Measurements from ENCODE around the gene SLC36A3.
"Not testable (repeated sequence)": the region's sequence is repeated elsewhere in the genome, so short reads cannot be mapped to it uniquely, and the experiment has no call there.

SLC36A3 gene

GRCh38 chr5:151303666-151304065 lies at the start of gene SLC36A3:
Gene SLC36A3 (minus strand): TSS chr5:151303766. CDS start chr5:151303354, 412 bp downstream.
- DNase-seq = no peak

DNA sequence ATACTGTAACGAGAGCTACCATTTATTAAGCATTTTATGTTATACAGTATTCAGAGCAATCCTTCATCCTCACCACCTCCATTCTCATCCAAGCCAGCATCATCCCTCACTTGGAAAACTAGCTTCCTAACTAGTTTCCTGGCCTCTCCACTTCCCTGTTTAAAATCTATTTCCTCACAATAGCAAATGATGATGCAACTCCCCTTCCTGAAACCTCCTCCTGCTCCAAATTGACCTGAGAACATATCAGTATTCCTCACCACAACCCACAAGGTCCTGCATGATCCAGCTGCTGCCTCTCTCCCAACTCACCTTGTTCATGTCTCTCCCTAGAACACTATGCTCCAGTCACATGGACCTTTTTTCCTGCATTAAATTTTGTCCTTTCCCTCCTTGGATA lies 48.1 kb upstream of the SLC36A3 start:
- no peak for DNase-seq

- DNase-seq = no peak
Measured at GRCh38 chr5:151348789-151349188, 45.2 kb upstream of the SLC36A3 start.

DNA sequence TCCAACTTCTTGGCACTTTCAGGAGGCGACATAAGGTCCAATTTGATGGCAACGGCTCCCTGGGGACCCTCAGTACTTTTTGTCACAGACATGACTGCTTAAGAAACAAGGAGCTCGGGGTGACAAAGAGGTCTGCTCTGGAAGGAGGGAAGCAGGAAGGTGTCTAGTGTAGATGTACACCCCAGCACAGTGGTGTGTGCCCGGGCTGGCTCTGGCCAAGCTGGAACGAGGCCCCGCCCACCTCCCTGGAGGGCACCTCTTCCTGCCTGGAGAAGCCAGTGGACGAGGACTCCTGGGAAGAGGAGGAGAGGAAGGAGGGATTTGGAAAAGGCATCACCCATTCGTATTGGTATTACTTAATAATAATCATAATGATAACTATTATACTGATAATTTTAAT lies 43.8 kb upstream of the SLC36A3 start, which contains the start of gene SLC36A2:
SLC36A2 (minus strand) TSS at position 191 of the 400 bp plus-strand sequence; CDS start at position 92, 99 bp downstream.
- no peak for DNase-seq

DNA sequence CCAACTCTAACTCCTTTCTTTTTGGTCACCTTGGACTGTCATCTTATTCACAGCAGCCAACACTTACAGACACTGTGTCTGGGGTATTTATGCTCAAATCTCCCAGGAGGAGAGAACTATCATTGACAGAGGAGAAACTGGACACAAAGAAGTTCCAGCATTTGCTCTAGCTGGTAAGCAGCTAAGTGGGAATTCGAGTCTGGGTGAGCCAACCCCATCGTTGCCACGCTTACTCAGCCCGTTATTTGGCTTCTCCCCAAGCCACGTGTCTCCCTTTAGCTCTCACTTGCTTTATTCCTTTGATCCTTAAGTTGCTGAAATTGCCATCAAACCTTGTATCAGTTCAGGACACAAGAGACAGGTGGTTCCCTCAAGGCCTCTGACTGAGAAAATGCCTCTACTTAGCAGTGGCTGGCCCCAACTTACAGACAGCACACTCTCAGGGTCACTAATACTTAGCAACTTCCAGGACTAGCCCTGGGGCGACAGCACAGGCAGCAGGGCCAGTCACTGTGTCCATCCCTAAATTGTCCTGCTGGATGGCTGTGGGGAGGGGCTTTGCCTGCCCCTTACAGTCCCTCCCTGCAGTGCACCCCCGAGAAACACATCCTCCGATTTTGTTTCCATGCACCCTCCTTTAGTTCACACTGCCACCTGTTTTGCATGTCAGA lies 42.4 kb upstream of the SLC36A3 start:
- no peak for DNase-seq

- DNase-seq = no peak
Measured at GRCh38 chr5:151345187-151345807, 41.7 kb upstream of the SLC36A3 start.

- no peak for DNase-seq
Measured at GRCh38 chr5:151344088-151344487, 40.5 kb upstream of the SLC36A3 start.

DNA sequence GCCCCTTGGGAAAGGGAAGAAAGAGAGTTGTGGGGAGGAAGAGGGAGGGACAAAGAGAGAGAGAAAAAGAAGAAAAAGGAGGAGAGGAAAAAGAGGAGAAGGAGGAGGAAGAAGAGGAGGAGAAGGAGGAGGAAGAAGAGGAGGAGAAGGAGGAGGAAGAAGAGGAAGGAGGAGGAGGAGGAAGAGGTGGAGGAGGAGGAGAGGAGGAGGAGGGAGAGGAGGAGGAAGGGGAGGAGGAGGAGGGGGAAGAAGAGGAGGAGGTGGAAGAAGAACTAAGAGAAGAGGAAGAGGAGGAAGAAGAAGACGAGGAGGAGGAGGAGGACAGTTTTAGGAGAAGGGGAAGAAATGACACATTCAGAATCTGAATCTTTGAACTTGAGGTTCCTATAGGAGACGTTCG lies 36.4 kb upstream of the SLC36A3 start:
- no peak for DNase-seq

DNA sequence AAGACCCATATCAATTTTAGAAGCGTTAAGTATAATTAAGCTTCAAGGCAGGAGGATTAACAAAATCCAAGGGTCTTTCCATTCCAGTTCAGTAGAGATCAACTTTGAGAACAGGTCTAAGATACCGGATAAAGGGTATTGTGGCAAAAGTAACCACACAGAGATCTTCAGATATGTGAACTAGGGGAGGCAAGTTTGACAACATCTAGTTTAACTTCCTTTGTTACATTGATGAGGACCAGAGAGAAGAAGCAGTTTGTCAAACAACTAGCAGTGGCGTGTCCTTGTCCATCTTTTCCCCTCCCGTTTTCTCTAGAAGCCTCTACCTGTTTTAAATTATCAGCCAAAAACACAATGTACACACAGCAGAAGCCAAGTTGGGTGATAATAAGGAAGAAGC lies 35.2 kb upstream of the SLC36A3 start:
- DNase-seq = no peak

DNA sequence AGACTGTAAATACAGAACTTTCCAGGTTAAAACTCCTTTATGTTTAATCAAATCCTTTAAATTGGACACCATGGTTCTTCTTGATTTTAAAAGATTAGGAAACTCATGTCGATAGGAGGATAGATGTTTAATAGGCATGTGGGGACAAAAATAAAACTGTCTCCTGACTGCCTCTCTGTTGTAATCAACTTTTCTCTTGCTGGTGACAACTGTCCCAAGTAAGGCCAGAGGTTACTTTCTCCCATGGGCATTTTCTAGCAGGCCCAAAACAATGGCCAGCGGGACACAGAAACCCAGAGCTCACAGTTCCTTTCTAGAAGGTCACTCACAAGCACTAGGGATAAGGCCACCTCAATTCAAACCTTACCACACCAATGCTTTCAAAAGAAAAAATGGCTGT lies 29.3 kb upstream of the SLC36A3 start:
- DNase-seq = no peak

GRCh38 chr5:151328734-151329133 lies 25.2 kb upstream of the SLC36A3 start:
- DNase-seq = no peak

DNA sequence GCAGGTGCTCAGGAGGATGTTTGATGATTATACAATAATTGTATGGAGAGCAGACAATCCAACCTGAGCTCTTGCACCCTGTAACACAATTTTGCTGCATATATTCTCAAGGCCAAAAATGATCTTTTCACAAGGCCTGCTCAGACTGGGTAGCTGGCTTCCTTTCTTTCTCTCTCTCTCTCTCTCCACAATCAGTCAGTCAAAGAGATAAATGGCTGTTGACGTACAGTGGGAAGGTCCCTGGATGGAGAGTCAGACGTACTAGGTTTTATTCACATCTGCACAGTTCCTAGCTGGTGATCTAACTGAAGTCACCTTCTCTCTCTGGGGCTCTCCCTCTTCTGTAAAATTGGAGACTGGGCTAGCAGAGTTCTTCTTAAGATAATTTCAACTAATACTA lies 24.0 kb upstream of the SLC36A3 start:
- DNase-seq = no peak

GRCh38 chr5:151326266-151326665 lies 22.7 kb upstream of the SLC36A3 start:
- no peak for DNase-seq

GRCh38 chr5:151320481-151320880 lies 16.9 kb upstream of the SLC36A3 start:
- no peak for DNase-seq

- peak in 11 of 58 donors; percentile 2 to 23 (median 5) for DNase-seq
Measured at GRCh38 chr5:151318850-151319732, 15.5 kb upstream of the SLC36A3 start.

- no peak for DNase-seq
Measured at GRCh38 chr5:151317871-151318270, 14.3 kb upstream of the SLC36A3 start.

DNA sequence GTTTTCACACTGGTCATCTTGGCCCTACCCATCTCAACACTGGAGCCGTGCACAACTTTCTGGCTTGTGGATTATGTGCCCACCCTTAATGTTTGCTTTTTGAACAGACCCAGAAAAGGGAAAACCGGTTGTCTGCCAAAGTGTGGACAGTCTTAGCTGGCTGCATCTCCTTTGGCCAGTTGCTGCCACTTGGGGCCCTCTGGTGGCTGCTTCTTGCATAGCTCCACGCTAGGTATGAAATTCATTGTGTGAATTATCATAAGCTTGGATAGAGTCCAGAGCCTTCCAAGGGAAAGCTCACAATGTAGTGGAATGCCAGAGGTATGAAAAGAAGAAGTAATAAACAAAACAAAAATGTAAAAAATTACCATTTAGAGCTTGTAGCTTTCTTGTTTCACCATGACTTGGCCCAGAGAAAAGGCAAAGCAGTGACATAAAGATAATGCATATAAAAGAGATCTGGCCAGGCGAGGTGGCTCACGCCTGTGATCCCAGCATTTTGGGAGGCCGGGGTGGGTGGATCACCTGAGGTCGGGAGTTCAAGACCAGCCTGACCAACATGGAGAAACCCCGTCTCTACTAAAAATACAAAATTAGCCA lies 12.5 kb upstream of the SLC36A3 start:
- DNase-seq = peak in 23 of 58 donors; percentile 4 to 66 (median 21)

- DNase-seq = no peak
Measured at GRCh38 chr5:151313357-151313756, 9.8 kb upstream of the SLC36A3 start.

DNA sequence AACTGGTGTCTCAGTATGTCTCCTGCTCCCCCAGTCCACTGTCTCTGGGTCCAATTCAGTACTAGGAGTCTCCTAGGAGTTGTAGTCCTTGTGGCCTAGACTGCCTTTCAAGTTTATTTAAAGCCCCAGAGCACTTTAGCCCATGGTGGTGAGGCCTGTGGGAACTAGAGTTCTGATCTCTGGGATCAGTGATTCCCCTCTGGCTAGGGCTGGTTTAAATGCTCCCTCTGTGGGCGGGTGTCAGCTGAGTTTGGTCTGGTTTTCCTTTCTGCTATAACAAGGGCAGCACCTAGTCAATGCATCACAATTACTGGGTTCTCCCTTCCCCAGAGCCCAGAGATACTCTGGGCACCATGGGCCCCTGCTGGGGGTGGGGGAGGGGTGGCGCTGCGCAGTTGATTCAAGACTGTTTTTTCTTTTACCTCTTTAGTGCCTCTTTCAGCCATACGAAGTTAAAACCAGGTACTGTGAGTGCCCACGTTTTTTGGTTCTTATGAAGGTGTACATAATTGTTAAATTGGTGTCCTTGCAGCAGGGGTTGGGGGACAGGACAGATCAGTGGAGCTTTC lies 9.3 kb upstream of the SLC36A3 start:
- no peak for DNase-seq

DNA sequence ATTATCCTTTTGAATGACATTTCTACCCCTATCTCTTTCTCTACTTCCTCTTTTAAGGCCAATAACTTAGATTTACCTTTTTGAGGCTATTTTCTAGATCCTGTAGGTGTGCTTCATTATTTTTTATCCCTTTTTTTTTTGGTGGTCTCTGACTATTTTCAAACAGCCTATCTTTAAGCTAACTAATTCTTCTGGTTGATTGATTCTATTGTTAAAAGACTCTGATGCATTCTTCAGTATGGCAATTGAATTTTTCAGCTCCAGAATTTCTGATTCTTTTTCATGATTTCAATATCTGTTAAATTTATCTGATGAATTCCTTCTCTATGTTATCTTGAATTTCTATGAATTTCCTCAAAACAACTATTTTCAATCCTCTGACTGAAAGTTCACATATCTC lies 7.4 kb upstream of the SLC36A3 start:
- DNase-seq = no peak

DNA sequence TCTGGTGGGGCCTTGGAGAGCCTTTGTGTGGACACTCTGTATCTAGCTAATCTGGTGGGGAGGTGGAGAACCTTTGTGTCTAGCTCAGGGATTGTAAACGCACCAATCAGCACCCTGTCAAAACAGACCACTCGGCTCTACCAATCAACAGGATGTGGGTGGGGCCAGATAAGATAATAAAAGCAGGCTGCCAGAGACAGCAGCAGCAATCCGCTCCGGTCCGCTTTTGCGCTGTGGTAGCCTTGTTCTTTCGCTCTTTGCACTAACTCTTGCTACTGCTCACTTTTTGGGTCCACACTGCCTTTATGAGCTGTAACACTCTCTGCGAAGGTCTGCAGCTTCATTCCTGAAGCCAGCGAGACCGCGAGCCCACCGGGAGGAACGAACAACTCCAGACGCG lies 6.3 kb upstream of the SLC36A3 start:
- DNase-seq = not testable (repeated sequence)
